ENCODE data around the gene FOXE1.

FOXE1 gene

GRCh38 chr9:97819735-97820134, 33.3 kb upstream of the FOXE1 start:
- TF ChIP-seq TCF12 (IDR thresholded peaks at IDR 0.05; ENCODE audit: low read depth): no peak
- TF ChIP-seq TAF1 (IDR thresholded peaks at IDR 0.05; ENCODE audit: low read depth): no peak
- TF ChIP-seq NFIC (IDR thresholded peaks at IDR 0.05): no peak
- no peak for TF ChIP-seq YY1 (IDR thresholded peaks at IDR 0.05; ENCODE audit: low read depth)
- TF ChIP-seq TEAD4 (IDR thresholded peaks at IDR 0.05): no peak
- TF ChIP-seq EP300 (IDR thresholded peaks at IDR 0.05; ENCODE audit: borderline replicate concordance): no peak
- TF ChIP-seq MAX (IDR thresholded peaks at IDR 0.05): no peak
- TF ChIP-seq REST (IDR thresholded peaks at IDR 0.05; ENCODE audit: low read depth): no peak
- no peak for TF ChIP-seq EGR1 (IDR thresholded peaks at IDR 0.05)
- TF ChIP-seq USF1 (IDR thresholded peaks at IDR 0.05): no peak
- TF ChIP-seq CREB1 (IDR thresholded peaks at IDR 0.05; ENCODE audit: low read depth): no peak
- no peak for TF ChIP-seq RAD21 (IDR thresholded peaks at IDR 0.05; ENCODE audit: low read depth)
- TF ChIP-seq CEBPB (IDR thresholded peaks at IDR 0.05): no peak
- no peak for TF ChIP-seq ZBTB7A (IDR thresholded peaks at IDR 0.05; ENCODE audit: low read depth)
- TF ChIP-seq FOXM1 (IDR thresholded peaks at IDR 0.05; ENCODE audit: borderline replicate concordance, low read depth): no peak

- TF ChIP-seq YY1 (IDR thresholded peaks at IDR 0.05; ENCODE audit: low read depth) (no peak), USF1 (IDR thresholded peaks at IDR 0.05) (no peak), MAX (IDR thresholded peaks at IDR 0.05) (no peak), EGR1 (IDR thresholded peaks at IDR 0.05) (no peak), CREB1 (IDR thresholded peaks at IDR 0.05; ENCODE audit: low read depth) (no peak), EP300 (IDR thresholded peaks at IDR 0.05; ENCODE audit: borderline replicate concordance) (no peak), TCF12 (IDR thresholded peaks at IDR 0.05; ENCODE audit: low read depth) (no peak)
Observed at GRCh38 chr9:97820373-97820772, 32.7 kb upstream of the FOXE1 start.

- no peak for TF ChIP-seq NFIC (IDR thresholded peaks at IDR 0.05)
- no peak for TF ChIP-seq RAD21 (IDR thresholded peaks at IDR 0.05; ENCODE audit: low read depth)
- no peak for TF ChIP-seq CEBPB (IDR thresholded peaks at IDR 0.05)
- no peak for TF ChIP-seq EP300 (IDR thresholded peaks at IDR 0.05; ENCODE audit: borderline replicate concordance)
- no peak for TF ChIP-seq USF1 (IDR thresholded peaks at IDR 0.05)
- no peak for TF ChIP-seq FOXM1 (IDR thresholded peaks at IDR 0.05; ENCODE audit: borderline replicate concordance, low read depth)
- no peak for TF ChIP-seq MAX (IDR thresholded peaks at IDR 0.05)
- no peak for TF ChIP-seq EGR1 (IDR thresholded peaks at IDR 0.05)
- TF ChIP-seq TEAD4 (IDR thresholded peaks at IDR 0.05): no peak
- TF ChIP-seq TAF1 (IDR thresholded peaks at IDR 0.05; ENCODE audit: low read depth): no peak
- no peak for TF ChIP-seq ZBTB7A (IDR thresholded peaks at IDR 0.05; ENCODE audit: low read depth)
- TF ChIP-seq CREB1 (IDR thresholded peaks at IDR 0.05; ENCODE audit: low read depth): no peak
- no peak for TF ChIP-seq TCF12 (IDR thresholded peaks at IDR 0.05; ENCODE audit: low read depth)
- TF ChIP-seq YY1 (IDR thresholded peaks at IDR 0.05; ENCODE audit: low read depth): no peak
- no peak for TF ChIP-seq REST (IDR thresholded peaks at IDR 0.05; ENCODE audit: low read depth)
Observed at GRCh38 chr9:97830884-97831829, 21.9 kb upstream of the FOXE1 start.

- TF ChIP-seq ZBTB7A (IDR thresholded peaks at IDR 0.05; ENCODE audit: low read depth) (no peak), RAD21 (IDR thresholded peaks at IDR 0.05; ENCODE audit: low read depth) (no peak), TEAD4 (IDR thresholded peaks at IDR 0.05) (no peak), CREB1 (IDR thresholded peaks at IDR 0.05; ENCODE audit: low read depth) (no peak), NFIC (IDR thresholded peaks at IDR 0.05) (no peak), TAF1 (IDR thresholded peaks at IDR 0.05; ENCODE audit: low read depth) (no peak), REST (IDR thresholded peaks at IDR 0.05; ENCODE audit: low read depth) (no peak), EP300 (IDR thresholded peaks at IDR 0.05; ENCODE audit: borderline replicate concordance) (no peak), EGR1 (IDR thresholded peaks at IDR 0.05) (no peak), USF1 (IDR thresholded peaks at IDR 0.05) (no peak), MAX (IDR thresholded peaks at IDR 0.05) (no peak), FOXM1 (IDR thresholded peaks at IDR 0.05; ENCODE audit: borderline replicate concordance, low read depth) (no peak), TCF12 (IDR thresholded peaks at IDR 0.05; ENCODE audit: low read depth) (no peak), CEBPB (IDR thresholded peaks at IDR 0.05) (no peak), YY1 (IDR thresholded peaks at IDR 0.05; ENCODE audit: low read depth) (no peak)
Observed at GRCh38 chr9:97831843-97832636, 21.0 kb upstream of the FOXE1 start.

Data from Ishikawa (cell line).